GM19035 (cell line): ENCODE results near the gene APOB.
A peak's percentile ranks its signal among the peaks of the same experiment; 100 is the strongest.

Experiments used
- ATAC-seq: cut with Tn5 transposase; IDR thresholded peaks from one replicate; pipeline ENCODE4 v1.9.1; 2021; ENCODE audit not compliant: unreplicated experiment

The APOB gene

DNA sequence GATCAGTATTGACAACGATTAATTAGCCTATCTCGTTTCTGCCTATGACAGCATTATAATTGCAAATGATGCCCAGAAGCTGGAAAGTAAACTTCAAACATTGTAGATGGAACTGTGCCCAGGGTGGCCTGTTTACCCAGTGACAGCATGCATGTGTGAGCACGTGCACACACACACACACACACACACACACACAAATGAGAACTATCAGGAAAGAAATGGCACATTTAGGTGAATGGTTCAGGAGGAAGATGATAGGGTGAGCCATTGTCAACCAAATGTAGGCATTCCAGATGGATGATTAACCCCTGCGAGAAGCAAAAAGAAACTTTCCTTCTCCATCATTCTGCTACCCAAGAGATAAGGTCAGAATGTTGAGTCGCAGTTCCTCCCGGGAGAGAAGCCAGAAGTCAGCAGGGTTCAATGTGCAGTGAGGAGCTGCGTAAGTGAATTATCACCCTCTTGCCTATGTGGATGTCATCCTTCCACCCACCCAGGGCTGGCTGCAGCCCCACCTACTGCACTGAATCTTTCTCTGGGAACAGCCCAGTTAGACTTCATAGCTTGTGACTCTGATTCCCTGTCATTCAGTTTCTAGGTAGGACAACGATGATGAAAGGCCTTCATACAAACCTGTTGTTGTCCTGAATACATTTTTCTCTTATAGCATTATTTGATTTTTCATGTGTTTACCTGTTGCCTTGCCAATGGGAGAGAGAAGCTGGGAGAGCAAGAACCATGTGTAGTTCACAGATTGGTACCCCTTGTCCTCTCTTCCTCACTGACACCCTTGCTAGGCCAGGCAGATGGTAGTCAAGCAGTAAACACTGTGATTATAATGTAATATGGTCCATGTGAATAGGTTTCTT is 3.5 kb upstream of the APOB start:
- ATAC-seq: no peak

DNA sequence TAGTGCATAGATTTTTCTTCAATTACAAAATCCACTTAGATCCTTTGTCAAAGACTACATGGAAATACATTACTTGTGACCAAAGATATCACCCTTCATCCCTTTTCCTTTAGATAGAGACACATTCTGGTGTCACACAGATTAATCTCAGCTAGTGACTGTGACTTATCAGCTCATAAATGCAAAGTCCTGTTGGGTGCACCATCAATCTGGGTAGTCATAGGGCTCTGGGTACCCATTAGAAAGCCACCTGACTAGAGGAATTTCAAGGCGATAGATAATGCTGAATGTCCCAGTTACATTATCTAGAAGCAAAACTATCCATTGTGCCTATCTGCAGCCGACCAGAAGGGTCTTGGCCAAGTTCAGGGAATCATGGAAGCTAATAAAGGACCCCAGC is 2.6 kb upstream of the APOB start:
- ATAC-seq: no peak

DNA sequence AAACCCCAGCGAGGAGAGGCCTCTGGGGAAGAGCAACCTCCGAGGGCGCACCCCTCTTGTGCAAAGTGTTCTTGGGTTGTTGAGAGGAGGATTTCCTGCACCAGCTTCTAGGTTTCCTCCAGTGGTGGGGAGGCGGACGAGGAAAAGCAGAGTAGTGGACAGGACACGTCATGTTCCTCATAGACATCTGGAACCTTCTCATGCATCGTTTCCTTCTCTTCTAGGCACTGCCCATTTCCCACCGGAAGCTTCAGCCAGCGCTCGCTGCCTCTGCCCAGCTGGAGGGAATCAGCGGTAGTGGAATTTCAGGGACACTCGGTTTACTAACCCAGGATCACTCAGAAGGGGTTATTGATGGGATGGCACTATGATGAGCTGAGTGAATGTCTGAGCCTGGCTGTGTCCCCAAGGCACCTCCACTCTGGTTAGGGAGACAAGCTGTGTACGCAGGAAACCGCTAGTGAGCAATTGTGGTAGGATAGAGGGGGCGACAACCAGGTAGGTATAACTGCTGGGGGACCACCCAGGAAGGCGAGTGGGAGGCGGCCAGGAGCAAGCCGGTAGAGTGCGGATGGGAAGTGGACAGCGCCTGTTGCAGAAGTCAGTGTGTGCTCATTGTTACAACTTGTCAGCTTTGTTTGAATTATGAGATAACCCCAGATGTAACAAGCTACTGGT is 960 bp upstream of the APOB start:
- no peak for ATAC-seq

DNA sequence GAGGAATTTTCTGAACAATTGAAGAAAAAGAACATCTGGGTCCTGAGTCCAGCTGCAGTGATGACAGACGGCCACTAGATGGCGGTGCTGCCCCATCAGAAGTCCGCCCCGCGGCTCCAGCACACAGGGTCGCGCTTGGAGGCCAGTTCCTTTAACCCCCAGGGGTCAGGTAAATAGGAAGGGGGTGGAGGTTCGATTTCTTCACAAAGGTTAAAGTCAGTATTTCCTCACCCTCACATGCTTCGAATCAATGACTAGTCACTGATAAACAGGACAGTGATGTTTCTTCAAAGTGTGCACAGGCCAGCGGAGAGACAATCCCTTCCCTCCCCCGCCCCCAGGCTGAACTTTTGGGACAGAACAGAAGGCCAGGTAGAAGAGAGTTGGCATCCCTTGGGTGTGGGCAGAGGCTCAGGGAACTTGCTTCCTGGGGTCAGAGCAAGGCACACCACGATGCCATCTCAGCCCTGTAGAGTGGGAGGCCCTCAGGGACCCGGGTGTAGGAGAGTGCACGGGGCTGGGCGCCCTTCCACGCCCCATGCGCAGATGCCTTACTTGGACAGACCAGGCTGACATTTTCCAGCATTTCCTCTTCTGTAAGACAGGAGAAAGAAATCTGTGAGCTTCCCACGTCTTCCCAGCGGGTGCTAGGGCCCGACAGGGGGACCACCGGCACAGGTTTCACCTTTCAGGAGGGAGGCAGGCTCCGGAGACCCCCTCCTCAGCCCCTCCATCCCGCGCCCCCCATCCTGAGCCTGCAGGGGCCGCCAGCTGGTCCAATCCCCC is 722 bp downstream of the APOB start:
- peak; percentile 79 for ATAC-seq

DNA sequence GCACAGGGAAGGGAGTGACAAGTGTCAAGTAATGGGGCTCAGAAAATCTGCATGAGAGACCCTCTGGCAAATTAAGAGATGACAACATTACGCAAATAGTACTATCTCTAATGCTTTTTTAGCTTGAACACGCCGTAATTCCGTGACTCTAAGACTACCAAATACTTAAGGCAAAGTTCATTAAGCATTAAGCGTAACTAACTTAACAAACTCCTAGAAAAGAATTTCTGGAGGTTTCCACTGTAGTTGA is 1.2 kb downstream of the APOB start:
- ATAC-seq: no peak

DNA sequence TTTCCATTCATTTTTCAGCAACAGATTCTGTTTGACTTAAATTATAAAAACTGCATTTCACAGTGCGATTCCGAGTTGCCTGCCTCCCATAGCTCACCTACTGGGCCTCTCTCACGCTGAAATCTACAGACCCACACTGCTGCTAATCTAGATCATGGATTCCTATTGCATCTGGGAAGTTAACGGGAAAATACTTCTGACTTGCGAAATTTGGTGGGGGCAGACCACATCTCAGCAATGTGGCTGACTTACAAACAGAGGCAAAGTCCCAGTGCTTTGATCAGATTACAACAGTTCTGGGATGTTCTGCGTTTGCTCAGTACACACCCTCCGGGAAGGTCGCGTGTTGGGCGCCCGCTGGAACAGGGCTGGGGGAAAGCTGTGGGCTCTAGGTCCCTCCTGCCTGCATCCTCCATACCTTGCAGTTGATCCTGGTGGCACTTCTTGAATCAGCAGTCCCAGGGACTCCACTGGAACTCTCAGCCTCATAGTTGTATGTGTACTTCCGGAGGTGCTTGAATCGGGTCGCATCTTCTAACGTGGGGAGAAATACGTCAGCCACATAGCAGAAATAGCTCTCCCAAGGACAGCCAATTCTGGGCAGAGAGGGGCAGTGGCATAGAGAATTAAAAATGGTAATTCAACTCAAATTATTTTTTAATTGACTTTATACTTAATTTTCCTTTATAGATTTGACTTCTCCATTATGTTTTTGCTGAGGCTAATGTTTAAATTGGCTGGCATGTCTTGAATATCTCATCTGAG is 1.7 kb downstream of the APOB start:
- no peak for ATAC-seq

DNA sequence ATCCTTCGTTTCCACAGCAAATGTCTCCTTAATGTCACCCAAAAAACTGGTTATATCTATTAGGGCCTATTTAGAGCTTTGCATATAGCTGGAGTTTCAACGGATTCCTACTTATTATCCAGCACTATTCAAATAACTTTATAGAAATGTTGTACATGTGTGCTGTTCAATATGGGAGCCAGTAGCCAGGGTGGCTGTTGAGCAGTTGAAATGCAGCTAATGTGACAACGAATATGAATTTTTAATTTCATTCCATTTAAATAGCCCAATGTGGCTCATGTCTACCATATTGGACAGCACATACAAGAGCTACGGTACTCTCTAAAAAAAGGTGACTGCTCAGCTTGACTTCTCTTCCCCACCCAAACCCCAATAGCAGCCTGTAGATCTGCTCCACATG is 2.4 kb downstream of the APOB start:
- no peak for ATAC-seq

DNA sequence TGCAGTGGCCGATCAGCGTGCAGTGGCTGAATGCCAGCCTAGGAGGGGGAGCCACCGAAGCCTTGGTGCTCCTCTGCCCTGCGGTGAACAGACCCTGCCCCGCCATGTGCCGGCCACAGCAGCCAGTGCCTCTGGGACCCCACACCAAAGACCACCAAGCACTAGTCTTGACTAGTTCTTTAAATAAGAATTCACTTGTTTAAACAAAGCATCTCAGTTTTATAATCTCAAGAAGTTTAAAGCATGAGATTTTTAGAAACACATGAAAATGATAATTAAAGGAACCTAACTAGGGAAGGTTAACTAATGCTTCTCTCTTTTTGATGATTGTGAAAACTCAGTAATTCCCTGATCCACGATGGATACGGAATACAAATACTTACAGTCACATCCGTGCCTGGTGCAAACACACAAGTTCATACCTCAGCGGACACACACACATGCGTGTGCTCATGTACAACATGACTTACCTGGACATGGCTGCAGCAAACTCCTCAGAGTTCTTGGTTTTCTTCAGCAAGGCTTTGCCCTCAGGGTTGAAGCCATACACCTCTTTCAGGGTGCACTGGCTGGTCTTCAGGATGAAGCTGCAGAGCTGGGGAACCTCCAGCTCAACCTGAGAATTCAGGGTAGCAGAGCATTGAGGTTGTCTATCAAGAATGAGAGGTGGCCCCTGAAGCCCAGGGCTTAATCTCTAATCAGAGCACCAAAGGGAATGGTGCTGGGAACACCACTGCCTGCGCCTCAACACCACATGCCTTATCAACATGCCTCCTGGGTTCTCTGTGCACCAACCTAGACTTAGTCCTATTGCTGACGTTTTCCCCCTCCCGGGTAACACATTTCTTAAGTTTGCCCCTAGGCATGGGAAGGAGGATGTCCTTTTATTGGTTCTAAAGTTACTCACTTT is 3.1 kb downstream of the APOB start:
- ATAC-seq: no peak

DNA sequence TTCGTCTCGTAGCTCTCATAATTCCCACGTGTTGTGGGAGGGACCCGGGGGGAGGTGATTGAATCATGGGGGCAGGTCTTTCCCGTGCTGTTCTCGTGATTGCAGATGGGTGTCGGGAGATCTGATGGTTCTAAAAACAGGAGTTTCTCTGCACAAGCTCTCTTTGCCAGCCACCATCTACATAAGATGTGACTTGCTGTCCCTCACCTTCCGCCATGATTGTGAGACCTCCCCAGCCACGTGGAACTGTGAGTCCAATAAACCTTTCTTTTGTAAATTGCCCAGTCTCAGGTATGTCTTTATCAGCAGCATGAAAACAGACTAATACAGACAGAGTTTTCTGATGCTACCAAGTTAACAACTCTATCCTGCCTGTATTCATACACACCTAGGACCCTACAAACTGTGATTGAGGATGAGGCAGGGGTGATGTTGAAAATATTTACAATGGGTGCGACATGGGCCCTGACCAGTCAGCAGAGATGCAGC is 3.9 kb downstream of the APOB start:
- no peak for ATAC-seq

DNA sequence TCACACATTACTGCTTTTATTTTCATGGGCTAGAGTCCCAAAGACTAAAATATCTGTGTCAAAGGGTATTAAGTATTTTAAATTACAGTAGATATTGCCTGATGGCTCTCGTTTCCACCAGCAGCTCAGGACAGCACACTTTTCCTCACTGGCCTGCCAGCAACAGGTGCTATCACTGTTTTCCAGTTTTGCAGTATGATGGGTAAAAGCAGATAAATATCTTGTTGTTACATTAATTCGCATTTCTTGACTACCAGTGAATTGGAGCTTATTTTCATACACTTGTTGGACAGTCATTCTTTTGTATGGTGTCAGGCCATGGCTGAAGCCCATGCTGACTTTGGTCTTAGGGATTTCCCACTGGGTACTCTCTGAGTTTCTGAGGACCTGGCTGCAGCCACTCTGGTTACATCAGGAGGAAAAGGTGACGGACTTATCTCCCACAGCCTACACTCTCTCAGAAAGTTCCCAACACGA is 4.8 kb downstream of the APOB start:
- ATAC-seq: no peak

DNA sequence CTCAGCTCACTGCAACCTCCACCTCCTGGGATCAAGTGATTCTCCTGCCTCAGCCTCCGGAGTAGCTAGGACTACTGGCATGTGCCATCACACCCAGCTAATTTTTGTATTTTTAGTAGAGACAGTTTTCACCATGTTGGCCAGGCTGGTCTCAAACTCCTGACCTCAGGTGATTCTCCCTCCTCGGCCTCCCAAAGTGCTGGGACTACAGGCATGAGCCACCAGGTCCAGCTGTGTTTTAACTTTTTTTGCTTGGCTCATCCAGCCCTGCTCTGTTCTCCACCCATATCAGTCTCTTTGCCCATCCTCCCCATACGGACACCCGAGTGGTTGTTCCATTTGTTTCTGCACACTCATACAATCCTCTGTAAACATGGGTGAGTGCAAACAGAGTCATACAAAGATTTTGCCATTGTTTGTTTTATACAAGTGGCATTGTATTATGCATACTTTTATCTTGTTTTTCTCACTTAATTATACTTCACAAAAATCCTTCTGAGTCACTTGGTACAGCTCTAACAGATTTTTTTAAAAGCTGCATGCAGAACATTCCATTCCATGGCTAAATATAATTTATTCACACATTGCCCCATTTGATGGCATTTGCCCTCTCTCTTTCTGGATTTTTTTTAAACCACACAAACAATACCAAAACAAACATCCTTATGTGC is 5.3 kb downstream of the APOB start:
- ATAC-seq: no peak

DNA sequence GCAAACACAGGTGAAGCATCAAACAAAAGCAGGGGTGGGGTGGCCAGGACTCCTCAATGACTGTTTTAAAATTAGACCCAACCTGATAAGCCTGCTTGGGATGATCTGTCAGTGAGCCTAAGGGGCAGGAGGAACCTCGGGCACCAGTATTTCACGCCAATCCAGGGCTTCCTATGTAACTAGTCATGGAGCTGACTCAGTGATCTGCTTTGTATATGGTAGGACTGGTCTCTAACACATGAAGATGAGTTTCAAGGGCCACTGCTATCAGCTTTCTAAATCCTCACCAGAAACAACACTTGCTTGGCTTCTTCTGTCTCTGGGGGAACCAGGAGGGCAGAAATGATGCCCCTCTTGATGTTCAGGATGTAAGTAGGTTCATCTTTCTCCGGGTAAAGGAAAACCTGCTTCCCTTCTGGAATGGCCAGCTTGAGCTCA is 6.2 kb downstream of the APOB start:
- ATAC-seq: no peak

DNA sequence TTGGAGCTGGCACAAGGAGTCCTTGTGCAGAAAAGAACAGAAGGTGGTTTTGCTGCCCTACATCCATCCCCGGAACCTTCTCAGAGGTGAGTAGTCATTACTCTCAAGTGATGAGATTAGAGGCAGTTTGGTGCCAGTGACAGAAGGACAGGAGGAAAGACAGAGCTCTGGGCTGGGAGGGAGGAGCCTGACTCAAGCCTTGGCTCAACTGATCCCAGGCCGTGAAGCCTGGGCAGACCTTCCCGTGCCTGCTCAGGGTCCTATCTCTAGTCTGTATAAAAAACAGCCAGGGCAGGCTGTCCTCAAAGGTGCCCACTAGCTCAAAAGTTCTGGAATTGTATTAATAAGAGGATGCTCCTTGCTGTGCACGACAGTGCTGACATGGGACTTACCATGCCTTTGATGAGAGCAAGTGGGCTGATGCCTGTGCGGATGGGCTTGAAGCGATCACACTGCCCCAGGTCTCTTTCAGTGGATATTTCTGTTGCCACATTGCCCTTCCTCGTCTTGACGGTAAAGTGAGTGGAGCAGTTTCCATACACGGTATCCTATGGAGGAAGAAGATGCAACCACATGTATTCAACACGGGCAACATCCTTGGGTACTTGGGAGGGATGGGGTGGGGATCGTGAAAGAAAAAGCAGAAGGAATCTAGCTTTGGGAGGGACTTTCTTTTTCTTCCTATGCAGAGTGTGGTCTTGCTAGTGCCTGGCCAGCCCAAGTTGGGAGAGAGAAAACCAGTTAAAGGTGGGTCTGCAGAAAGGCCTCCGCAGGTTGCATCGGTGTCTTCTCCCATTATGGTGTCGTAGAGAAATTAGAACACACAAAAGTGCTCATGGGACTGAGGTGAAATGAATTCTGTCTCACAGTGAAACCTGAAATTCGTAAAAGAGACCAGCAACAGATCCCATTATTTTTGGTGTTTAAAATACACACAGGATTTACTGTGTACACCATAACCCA is 6.9 kb downstream of the APOB start:
- ATAC-seq: no peak

DNA sequence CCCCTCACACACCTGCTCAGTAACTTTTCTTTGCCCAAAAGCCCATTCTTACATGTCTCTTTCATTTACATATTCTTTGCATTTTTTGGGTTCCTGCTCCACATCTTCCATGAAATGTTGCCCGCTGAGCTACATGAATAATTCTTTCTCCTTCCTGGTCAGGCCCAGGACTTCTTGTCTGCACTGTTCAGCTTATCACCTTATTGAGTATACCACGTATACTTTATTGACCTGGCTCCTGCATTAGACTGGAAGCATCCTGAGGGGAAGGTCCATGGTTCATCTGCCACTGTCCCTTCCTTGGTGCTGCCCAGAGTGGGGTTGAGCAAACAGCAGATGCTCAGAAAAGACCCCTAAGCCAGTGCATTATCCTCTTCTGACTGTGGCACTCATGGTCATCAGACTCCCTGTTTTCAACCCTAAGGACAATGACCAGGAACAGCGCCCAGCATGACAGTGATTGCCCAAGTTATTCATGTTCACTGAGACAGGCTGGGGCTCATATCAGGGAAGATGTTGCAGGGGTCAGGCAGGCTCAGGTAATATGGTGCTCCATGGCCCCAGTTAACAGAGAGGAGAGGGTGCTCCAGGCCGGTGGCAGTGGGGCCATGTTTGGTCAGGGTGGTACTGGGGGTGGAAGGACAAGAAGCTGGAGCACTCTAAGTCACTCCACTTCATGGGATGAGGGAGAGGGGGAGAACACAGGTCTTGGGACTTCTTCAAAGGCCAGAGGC is 7.7 kb downstream of the APOB start:
- no peak for ATAC-seq

DNA sequence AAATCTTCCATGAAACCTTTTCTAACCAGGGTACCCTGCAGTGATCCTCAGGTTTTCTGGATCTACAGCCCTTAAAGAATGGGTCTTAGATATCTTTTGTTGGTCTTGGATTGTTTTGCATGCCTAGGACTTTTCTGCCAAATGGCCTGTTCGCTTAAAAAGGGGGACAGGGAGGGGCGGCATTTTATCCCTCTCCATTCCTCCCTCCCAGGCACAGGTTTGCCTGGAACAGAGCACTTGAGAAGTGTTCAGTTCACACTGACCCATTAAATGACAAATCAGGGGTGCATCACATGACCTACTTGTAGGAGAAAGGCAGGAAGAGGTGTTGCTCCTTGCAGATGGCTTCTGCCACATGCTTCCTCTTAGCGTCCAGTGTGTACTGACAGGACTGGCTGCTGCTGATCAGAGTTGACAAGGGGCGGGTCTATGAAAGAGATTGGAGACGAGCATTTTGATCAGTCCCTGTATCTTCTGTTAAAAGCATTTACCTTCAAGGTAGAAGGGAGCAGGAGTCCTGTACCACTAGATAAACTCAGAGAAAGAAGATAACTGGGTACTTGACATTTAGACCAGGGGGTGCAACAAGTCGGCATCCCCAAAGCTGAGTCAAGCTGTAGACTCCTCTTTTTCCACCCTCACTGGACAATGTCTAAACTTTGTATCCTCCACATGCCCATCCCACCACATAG is 8.4 kb downstream of the APOB start:
- ATAC-seq: no peak

DNA sequence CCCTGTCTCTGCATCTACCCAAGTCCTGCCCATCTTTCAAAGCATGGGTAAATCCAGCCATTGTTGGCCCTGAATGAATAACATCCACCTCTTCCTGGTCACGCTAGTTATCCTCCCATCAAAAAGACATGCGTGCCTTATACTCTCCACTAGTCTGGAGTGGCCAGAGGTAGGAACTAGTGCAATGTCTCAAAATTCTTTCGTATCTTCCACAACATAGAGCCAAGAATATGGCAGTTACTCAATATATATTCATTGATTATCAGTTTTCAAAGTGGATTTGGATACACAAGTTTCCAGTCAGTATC is 8.9 kb downstream of the APOB start:
- no peak for ATAC-seq
